ENCODE measurements around the gene TMEM204.

Gene TMEM204

DNA sequence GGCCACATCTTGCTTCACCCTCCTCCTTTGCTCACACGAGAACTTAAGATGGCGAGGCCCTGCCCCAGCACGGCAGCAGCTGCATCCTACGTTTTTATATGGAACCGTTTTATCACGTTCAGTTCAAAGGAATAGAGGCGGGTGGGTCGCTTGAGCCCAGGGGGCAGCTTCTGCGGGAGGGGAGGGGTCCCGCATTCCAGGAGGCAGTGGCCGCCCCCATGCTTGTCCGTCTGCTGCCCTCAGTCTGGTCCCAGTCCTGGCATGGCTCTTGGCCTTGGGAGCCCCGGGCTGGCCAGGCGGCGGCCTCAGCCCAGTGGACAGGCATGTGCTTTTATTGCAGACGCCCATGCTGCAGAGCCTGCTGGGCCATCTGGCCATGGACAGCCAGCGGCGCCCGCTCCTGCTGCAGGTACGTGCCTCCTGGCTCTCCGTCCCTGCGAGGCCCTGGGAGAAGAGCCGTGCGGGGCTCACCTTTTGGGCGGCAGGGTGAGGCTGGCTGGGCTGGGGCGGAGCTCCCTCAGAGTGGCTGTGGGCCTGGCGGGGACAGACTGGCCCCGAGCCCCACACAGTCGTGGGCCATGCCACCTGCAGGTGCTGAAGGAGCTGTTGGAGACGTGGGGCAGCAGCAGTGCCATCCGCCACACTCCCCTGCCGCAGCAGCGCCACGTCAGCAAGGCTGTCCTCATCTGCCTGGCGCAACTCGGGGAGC is 33.6 kb upstream of the TMEM204 start:
- no peak for DNase-seq

DNA sequence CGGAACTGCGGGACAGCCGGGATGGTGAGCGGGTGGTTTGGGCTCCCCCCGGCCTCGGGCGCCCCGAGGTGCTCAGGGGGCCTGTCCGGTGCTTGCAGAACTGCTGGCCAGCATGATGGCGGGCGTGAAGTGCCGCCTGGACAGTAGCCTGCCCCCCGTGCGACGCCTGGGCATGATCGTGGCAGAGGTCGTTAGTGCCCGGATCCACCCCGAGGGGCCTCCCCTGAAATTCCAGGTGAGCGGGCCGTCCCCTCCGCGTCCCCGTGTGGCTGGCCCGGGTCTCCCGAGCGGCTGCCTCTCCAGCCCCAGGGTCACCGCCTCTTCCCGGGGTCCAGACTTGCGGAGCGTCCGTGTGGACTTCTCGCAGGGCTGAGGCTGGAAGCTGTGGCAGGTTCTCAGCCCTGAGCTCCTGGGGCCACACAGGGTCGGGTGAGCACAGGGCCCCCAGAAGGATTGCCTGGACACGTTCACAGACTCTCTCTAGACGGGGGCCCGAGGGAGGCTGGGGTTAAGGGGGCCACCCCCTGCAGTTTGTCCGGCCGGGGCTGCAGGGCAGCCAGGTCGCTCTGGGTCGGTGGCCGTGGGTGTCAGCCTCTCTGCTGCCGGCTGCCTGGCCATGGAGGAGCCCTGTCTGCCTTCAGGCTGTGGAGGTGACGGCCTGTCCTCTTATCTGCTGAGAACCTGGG is 32.9 kb upstream of the TMEM204 start:
- DNase-seq, result no peak

- no peak for DNase-seq
Measured at GRCh38 chr16:1501630-1502029, 31.8 kb upstream of the TMEM204 start.

- DNase-seq, result no peak
Measured at GRCh38 chr16:1502092-1503004, 31.1 kb upstream of the TMEM204 start.

DNA sequence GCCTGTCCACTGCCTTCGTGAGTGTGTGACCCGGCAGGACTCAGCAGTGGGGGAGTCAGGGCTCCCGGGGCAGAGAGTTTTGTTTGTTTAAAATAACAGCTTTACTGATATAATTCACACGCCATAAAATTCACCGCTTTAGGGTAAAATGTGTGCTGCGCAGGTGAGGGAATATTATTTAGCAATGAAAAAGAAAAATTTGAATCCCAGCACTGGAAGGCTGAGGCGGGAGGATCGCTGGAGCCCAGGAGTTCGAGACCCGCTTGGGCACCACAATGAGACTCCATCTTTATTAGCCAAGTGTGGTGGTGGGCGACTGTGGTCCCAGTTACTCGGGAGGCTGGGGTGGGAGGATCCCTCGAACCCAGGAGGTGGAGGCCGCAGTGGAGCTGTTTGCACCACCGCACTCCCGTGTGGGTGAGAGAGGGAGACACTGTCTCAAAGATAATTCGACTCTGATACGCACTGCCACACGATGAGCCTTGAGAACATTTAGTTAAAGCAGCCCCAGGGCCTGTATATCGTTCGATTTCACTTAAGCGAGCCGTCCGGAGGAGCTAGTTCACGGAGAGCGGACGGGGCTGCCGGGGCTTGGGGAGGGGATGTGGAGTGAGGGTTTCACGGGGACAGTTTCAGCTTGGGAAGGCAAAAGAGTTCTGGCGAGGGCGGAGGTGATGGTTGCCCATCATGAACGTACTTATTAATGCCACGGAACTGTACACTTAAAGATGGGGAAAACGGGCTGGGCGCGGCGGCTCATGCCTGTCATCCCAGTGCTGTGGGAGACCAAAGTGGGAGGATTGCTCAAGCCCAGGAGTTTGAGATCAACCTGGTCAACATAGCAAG is 30.1 kb upstream of the TMEM204 start:
- DNase-seq, result no peak

DNA sequence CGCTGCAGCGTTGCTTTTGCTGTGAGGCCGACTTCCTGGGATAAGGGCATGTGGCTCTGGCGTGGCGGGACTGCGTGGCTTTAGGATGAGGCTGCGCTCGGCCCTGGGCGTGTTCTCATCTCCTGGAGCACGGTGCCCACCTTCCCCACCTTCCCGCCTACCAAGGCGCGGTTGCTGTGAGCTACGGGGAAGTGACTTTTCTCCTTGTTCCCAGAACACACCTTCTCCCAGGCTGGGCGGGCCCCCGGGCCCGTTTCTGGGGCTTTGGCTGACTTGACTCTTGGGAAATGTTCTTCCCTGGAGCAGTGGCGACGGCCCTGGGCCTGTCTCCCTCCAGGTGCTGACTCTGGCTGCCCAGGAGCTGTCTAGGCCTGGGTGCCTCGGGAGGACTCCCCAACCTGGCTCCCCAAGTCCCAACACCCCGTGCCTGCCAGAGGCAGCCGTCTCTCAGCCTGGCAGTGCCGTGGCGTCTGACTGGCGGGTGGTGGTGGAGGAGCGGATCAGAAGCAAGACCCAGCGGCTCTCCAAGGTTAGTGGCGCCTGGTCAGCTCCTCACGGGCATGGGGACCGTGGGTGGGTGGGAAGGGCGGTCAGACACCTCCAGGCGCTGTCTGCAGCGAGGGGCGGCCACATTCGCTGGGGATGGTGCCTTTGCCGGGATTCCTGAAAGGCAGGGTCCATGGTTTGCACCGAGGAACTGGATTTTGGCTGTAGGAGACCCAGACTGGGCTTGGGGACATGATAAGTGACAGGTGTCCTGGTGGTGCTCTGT is 28.2 kb upstream of the TMEM204 start:
- no peak for DNase-seq

- DNase-seq, result no peak
Measured at GRCh38 chr16:1505912-1506311, 27.6 kb upstream of the TMEM204 start.

- no peak for DNase-seq
Measured at GRCh38 chr16:1506494-1507213, 26.8 kb upstream of the TMEM204 start.

DNA sequence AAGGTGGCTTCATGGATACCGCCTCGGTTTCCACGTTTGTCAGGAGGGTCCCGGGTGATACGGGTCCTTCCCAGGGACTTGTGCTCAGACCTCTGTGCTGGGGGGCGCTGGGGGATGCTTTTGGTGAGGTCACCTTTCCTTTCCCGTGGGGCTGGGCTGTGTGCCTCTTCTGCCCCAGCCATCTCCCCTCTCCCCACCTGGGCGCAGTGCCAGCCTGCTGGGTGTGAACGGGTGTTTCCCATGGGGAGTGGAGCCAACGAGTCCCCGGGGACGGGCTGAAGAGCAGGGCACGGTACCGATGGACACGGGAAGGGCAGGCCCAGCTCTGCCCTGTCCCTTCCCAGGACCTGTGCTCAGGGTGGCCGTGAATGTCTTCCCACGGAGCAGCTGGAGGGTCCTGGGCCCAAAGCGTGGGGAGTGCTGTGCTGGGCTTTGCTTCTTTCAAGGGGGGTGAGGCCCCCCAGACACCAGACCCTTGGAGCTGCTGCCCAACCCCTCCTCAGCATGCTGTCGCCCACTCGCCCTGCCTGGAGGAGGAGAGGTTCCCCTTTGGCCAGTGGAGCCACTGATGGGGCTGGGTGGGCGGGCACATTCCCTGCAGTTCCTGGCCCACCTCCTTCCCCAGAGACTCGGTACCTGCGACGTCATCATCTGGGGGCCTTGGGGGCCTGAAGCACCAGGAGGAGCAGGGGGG is 24.8 kb upstream of the TMEM204 start:
- no peak for DNase-seq

GRCh38 chr16:1509307-1510221 is 23.9 kb upstream of the TMEM204 start:
- no peak for DNase-seq

DNA sequence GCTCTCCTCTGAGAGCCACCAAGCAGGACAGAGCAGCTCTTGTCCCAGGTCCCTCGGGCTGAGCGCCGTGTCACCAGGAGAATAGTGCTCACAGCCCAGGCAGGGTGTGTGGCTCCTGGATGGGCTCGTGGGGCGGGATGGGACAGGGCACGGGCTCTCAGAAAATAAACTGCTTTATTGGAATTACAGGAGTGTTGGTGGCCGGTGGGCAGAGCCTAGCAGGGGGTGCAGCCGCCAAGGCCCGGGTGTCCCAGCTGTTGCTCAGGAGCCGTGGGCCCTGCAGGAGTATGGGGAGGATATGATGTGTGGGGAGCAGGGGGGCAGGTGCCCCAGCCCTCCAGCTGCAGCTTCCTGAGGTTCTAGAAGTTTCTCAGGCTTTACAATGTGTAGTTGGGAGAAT is 23.2 kb upstream of the TMEM204 start:
- DNase-seq, result no peak

GRCh38 chr16:1510941-1511351 is 22.5 kb upstream of the TMEM204 start:
- DNase-seq, result no peak

GRCh38 chr16:1511662-1512569 is 21.6 kb upstream of the TMEM204 start:
- no peak for DNase-seq

DNA sequence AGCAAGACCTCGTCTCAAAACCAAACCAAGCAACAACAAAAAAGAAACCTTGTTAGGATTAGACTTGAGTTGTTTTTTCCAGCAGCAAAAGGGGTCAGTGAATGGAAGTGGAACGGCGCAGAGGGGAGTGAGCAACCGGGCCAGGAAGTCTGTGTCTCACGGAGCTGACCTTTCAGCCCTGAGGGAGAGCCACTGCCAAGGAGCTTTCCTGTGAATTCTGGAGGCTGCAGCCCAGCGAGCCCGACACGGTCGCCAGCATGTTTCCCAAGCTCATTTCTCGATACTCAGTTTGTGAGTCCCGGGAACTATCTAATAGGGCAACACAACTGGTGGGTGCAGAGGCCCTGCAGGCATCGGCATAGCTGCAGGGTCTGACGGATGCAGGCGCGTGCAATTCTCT is 20.7 kb upstream of the TMEM204 start:
- no peak for DNase-seq

DNA sequence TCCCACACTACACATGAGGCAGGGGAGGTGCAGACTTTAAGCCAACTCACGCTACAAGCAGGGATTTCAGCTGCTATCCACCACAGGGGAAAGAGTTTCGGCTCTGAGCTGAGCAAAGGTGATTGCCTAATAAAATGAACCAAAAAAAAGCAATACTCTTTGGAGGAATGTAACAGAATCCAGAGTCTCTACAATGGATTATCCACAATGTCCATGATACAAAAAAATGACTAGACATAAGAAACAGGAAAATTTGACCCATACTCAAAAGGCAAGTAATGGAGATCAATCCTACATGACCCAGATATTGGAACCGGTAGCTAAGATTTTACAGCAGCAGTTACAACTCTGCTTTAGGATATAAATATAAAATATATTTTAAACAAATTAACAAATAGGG is 19.0 kb upstream of the TMEM204 start:
- DNase-seq, result no peak

DNA sequence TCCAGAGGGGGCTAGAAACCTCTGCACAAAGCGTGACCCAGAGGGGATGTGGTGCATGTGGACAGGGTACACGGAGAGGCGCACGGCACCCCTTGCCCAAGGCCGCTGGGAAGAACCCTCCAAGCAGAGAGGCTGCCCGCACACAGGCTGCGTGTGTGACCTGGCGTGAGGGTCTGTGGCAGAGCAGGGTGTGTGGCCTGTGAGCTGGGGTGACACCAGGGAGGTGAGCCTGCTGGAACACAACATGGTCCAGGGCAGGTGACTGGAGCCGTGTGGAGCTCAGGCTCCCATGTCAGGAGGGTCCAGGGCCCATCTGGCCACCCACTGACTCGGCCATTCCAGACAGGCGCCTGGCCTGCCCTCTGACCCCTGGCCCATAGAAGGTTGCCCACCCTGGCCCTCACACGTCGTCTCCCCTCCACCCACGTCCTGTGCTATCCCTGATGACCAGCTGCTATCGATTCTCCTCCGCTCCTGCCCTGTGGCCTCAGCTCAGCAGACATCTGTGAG is 14.8 kb upstream of the TMEM204 start:
- DNase-seq, result no peak

DNA sequence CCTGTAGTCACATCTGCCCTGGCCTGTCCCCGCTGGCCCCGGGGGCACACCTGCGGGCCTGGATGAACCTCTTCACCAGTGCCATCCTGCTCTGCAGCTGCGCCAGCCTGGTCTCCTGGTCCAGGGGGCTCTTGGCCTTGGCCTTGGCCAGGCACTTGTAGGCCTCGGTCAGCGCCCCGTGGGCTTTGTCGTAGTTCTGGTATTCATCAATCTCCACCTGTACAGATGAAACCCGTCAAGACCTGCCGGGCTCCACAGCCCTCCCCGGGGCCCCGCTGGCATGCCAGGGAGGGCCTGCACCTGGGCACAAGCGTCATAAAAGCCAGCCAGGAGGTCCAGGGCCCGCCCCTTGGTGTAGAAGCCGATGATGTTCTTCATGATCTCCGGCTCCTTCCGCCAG is 13.6 kb upstream of the TMEM204 start:
- DNase-seq, result no peak

DNA sequence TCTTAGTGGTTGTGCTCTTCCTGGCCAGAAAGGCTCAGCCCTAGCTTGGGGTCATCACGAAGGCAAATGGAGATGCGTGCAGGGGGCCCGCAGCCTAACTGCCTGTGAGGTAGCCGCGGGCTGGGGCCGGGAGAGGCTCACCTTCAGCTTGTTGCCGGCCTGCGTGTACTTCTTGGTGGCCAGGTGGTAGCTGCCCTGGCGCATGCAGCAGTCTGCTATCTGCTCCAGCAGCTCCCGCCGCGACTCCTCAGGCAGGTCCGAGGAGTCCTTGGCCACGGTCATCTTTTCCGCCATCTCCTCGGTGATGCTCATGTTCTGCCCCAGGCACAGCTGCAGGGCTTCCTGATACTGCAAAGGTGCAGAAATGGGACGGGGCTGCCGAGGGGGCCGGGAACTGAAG is 13.0 kb upstream of the TMEM204 start:
- DNase-seq, result no peak

Data from SW 1271 (cell line).